Activated CD8-positive, alpha-beta T cell treated with anti-CD3 and anti-CD28 coated beads, Interleukin-2, amount 10 ng/mL, durations not matched to agents 7 days and 5 days (primary cell): ENCODE results near the gene HOXD1. TPM values are rescaled to one million over a fixed set of nuclear protein-coding genes. Genes with fewer than 3 reads are reported as not detected.

Experiments
- ATAC-seq: fragments of 150-1000 bp; cut with Tn5 transposase; one replicate; pipeline ENCODE4 v1.10.0; 2021; ENCODE audit warnings: moderate library complexity
- CTCF ChIA-PET: fragments of 350-600 bp; sonication (Branson Sonifier 250); formaldehyde crosslinking; loops from one replicate; lab custom pipeline; 2021; ENCODE audit warnings: antibody characterized with exemption; lab: Charles Lee
- POLR2A ChIA-PET: fragments of 350-600 bp; sonication (Branson Sonifier 250); formaldehyde crosslinking; loops from one replicate; lab custom pipeline; 2021; ENCODE audit warnings: antibody characterized with exemption; lab: Charles Lee
- DNase-seq: peaks from one replicate; pipeline ENCODE4 v3.0.0-alpha.2; 2020
- H3K27ac Mint-ChIP-seq: one replicate; pipeline ENCODE4 v1.8.0; 2021; ENCODE audit warnings: mild to moderate bottlenecking, mixed read lengths
- H3K27me3 Mint-ChIP-seq: one replicate; pipeline ENCODE4 v1.8.0; 2021; ENCODE audit warnings: low read depth, mixed read lengths
- H3K36me3 Mint-ChIP-seq: one replicate; pipeline ENCODE4 v1.8.0; 2021; ENCODE audit warnings: low read depth, mixed read lengths
- H3K4me1 Mint-ChIP-seq: one replicate; pipeline ENCODE4 v1.8.0; 2021; ENCODE audit warnings: low read depth, mixed read lengths
- H3K4me3 Mint-ChIP-seq: one replicate; pipeline ENCODE4 v1.8.0; 2021; ENCODE audit warnings: mild to moderate bottlenecking, mixed read lengths
- H3K9me3 Mint-ChIP-seq: one replicate; pipeline ENCODE4 v1.8.0; 2022; ENCODE audit warnings: mixed read lengths; ENCODE audit not compliant: insufficient read depth
- total RNA-seq, 2 experiments: library from RNA; stranded (reverse); gene quantifications; one replicate each; pipeline ENCODE4 v1.2.3, GENCODE V29; 2021

The HOXD1 gene
- total RNA-seq, 2 experiments from 2014 or later = not detected

- Mint-ChIP-seq H3K4me1 (no peaks in the 10 kb centered on the region), H3K4me3 (no peak overlapping the region), H3K36me3 (no peaks in the 10 kb centered on the region), H3K27ac (no peak overlapping the region), H3K27me3 (peaks cover 36% of the 10 kb centered on the region), H3K9me3 (no peaks in the 10 kb centered on the region)
- no peak for ATAC-seq
- ChIA-PET CTCF (interaction anchor here (1.7 kb wide), 1 partner anchor 254 kb away, joined by 4 read pairs; no protein-coding TSS in a partner anchor), POLR2A (no interaction called here)
- DNase-seq = no peak
Measured at GRCh38 chr2:176200971-176201370, 12.5 kb downstream of the HOXD1 start.

DNA sequence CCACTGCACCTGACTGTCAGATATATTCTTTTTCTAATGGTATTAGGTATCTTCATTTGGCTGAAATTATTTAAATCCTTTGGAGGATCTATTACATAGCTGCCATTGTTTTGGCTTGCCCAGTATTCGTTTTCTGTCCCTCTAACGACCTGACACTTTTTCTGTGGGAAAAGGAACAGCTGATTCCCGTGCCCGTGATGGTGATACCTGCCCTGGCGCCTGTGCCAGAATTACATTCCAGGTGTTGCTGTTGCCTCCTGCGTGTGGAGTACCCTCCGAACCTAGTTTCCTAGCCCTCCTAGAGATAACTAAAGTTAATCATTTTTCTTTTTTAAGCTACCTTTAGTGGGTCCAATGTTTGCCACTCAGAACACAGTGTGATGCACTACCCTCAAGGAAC is 14.0 kb downstream of the HOXD1 start:
- Mint-ChIP-seq H3K27me3 (peaks cover 30% of the 10 kb centered on the region), H3K4me1 (no peaks in the 10 kb centered on the region), H3K36me3 (no peaks in the 10 kb centered on the region), H3K4me3 (no peak overlapping the region), H3K9me3 (no peaks in the 10 kb centered on the region), H3K27ac (no peak overlapping the region)
- POLR2A ChIA-PET = no interaction called here
- ATAC-seq (no peak), DNase-seq (no peak)
- CTCF ChIA-PET = no interaction called here

DNA sequence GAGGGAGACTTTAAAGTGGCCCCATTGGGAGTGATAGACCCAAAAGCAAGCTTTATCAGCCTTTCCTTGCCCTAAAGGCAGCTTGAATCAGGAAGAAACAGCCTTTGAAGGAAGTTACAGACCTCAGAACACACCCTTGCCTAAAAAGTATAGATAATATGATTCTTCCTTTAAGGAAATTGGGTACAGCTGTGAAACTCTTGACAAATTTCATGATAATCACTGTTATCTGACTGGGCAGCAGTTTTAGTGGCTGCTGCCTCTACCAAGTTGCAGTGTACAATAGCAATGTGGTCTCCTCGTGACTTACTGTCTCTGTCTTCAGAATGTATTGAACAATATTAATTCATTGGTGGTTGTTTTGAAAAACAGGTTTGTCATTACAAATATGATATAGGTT is 16.7 kb downstream of the HOXD1 start:
- ATAC-seq = no peak
- ChIA-PET CTCF (no interaction called here), POLR2A (no interaction called here)
- no peaks in the 10 kb centered on the region for H3K36me3 Mint-ChIP-seq
- no peaks in the 10 kb centered on the region for H3K4me1 Mint-ChIP-seq
- H3K4me3 Mint-ChIP-seq = no peak overlapping the region
- peaks cover 24% of the 10 kb centered on the region for H3K27me3 Mint-ChIP-seq
- H3K27ac Mint-ChIP-seq = no peak overlapping the region
- DNase-seq = no peak
- no peaks in the 10 kb centered on the region for H3K9me3 Mint-ChIP-seq

DNA sequence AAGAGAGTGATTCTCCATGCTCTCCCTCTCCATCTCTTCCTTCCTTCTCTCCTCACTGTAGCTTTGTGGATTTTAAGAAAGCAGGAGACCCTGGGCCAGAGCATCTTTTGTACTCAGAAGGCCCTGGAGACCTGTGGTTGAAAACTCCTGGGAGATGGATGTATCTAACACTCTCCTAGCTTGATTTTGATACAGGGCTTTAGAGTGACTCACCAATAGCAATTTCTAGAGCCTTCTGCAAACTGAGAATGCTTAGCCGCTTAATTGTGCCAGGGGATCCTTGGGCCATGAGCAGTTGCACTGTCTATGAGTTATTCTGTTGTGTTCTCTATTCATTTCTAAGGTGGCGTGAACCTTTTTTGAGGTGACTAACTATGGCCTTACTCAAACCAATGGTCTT is 17.7 kb downstream of the HOXD1 start:
- ChIA-PET POLR2A (no interaction called here), CTCF (no interaction called here)
- Mint-ChIP-seq H3K27me3 (peaks cover 20% of the 10 kb centered on the region), H3K4me1 (no peaks in the 10 kb centered on the region), H3K9me3 (no peaks in the 10 kb centered on the region), H3K36me3 (no peaks in the 10 kb centered on the region), H3K4me3 (no peak overlapping the region), H3K27ac (no peak overlapping the region)
- no peak for DNase-seq
- no peak for ATAC-seq

- Mint-ChIP-seq H3K4me1 (no peaks in the 10 kb centered on the region), H3K4me3 (no peak overlapping the region), H3K27ac (no peak overlapping the region), H3K36me3 (no peaks in the 10 kb centered on the region), H3K9me3 (no peaks in the 10 kb centered on the region), H3K27me3 (peaks cover 19% of the 10 kb centered on the region)
- DNase-seq (no peak), ATAC-seq (no peak)
- POLR2A ChIA-PET = no interaction called here
- CTCF ChIA-PET = no interaction called here
Measured at GRCh38 chr2:176206682-176207081, 18.2 kb downstream of the HOXD1 start.

- ATAC-seq (no peak), DNase-seq (no peak)
- peaks cover 8% of the 10 kb centered on the region for H3K27me3 Mint-ChIP-seq
- no peak overlapping the region for H3K4me3 Mint-ChIP-seq
- H3K36me3 Mint-ChIP-seq = no peaks in the 10 kb centered on the region
- no peak overlapping the region for H3K27ac Mint-ChIP-seq
- ChIA-PET POLR2A (no interaction called here), CTCF (interaction anchor here (0.9 kb wide), 1 partner anchor 9 kb away, joined by 4 read pairs; no protein-coding TSS in a partner anchor)
- H3K9me3 Mint-ChIP-seq = no peaks in the 10 kb centered on the region
- no peaks in the 10 kb centered on the region for H3K4me1 Mint-ChIP-seq
Measured at GRCh38 chr2:176211110-176211509, 22.6 kb downstream of the HOXD1 start.

DNA sequence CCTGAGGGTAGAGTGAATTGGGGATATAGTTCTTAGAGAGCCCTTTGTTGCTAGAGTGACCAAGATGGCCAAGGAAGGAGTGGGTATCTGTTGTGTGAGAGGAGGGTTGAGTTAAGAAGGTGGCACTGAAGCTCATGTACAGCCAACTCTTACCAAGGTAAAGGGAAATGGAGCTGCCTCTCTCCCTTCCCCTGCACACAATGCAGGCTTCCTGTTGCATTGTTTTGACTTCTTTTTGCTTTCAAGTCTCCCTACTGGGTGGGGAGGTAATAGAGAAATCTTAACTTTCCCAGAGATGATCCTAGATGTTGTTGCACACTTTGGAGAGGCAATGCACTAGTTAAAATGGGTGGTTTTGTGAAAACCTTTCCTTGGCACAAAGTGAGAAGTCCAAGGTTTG is 23.8 kb downstream of the HOXD1 start:
- ATAC-seq (no peak), DNase-seq (no peak)
- H3K4me3 Mint-ChIP-seq = no peak overlapping the region
- H3K27ac Mint-ChIP-seq = no peak overlapping the region
- POLR2A ChIA-PET = no interaction called here
- H3K9me3 Mint-ChIP-seq = no peaks in the 10 kb centered on the region
- no peaks in the 10 kb centered on the region for H3K36me3 Mint-ChIP-seq
- CTCF ChIA-PET = interaction anchor here (1.0 kb wide), 1 partner anchor 342 kb away, joined by 3 read pairs; no protein-coding TSS in a partner anchor
- peaks cover 8% of the 10 kb centered on the region for H3K27me3 Mint-ChIP-seq
- no peaks in the 10 kb centered on the region for H3K4me1 Mint-ChIP-seq

GRCh38 chr2:176213406-176213805 is 24.9 kb downstream of the HOXD1 start:
- H3K27me3 Mint-ChIP-seq = peaks cover 8% of the 10 kb centered on the region
- no peaks in the 10 kb centered on the region for H3K4me1 Mint-ChIP-seq
- no peaks in the 10 kb centered on the region for H3K36me3 Mint-ChIP-seq
- DNase-seq (no peak), ATAC-seq (no peak)
- CTCF ChIA-PET = no interaction called here
- no peak overlapping the region for H3K27ac Mint-ChIP-seq
- no peaks in the 10 kb centered on the region for H3K9me3 Mint-ChIP-seq
- POLR2A ChIA-PET = no interaction called here
- no peak overlapping the region for H3K4me3 Mint-ChIP-seq

- no peak overlapping the region for H3K4me3 Mint-ChIP-seq
- no peaks in the 10 kb centered on the region for H3K36me3 Mint-ChIP-seq
- H3K27ac Mint-ChIP-seq = no peak overlapping the region
- POLR2A ChIA-PET = no interaction called here
- CTCF ChIA-PET = no interaction called here
- H3K4me1 Mint-ChIP-seq = no peaks in the 10 kb centered on the region
- DNase-seq = no peak
- H3K9me3 Mint-ChIP-seq = no peaks in the 10 kb centered on the region
- peaks cover 26% of the 10 kb centered on the region for H3K27me3 Mint-ChIP-seq
- no peak for ATAC-seq
Measured at GRCh38 chr2:176227874-176228273, 39.4 kb downstream of the HOXD1 start.

DNA sequence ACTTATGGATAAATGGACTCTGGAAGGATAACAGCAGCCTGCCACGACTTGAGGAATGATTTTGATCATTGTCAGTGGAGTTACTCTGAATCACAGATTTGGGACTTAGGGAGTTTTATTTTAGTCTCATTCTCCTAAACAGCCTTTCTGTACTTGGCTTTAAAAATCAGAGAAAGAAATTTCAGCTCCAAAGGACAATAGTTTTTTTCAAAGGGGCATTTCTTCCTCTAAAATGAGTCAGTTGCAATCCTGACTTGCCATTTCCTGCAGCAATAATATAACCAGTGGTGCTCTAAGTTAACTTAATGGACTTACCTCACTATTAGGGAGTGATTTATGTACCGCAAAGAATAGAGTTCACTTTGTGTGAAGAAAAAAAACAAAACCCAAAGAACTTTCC is 45.7 kb downstream of the HOXD1 start:
- Mint-ChIP-seq H3K27ac (no peak overlapping the region), H3K27me3 (peaks cover 30% of the 10 kb centered on the region), H3K9me3 (no peaks in the 10 kb centered on the region), H3K4me3 (no peak overlapping the region), H3K4me1 (no peaks in the 10 kb centered on the region), H3K36me3 (no peaks in the 10 kb centered on the region)
- ATAC-seq (no peak), DNase-seq (no peak)
- ChIA-PET POLR2A (no interaction called here), CTCF (no interaction called here)

DNA sequence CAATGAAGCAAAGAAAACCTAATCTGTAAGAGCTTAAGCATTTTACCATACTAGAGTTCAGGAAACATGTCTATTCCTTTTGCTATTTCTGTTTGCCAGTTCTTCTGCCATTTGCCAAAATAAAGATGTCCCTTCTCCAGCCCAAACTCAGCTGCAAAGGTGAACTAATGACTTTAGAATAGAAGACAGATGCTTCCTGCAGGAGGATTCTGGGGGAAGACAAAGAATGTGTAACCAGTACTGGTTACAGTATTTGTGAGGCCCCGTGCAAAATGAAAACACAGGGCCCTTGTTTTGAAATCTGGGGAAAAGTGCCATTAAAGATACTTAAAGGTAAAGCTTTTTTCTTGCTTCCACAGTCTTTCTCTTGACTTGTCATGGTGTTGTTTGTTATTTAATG is 46.5 kb downstream of the HOXD1 start:
- POLR2A ChIA-PET = interaction anchor here (0.6 kb wide), 1 partner anchor 1424 kb away, joined by 3 read pairs; no protein-coding TSS in a partner anchor
- no peaks in the 10 kb centered on the region for H3K4me1 Mint-ChIP-seq
- ATAC-seq (no peak), DNase-seq (no peak)
- peaks cover 35% of the 10 kb centered on the region for H3K27me3 Mint-ChIP-seq
- CTCF ChIA-PET = no interaction called here
- H3K36me3 Mint-ChIP-seq = no peaks in the 10 kb centered on the region
- H3K4me3 Mint-ChIP-seq = no peak overlapping the region
- no peaks in the 10 kb centered on the region for H3K9me3 Mint-ChIP-seq
- no peak overlapping the region for H3K27ac Mint-ChIP-seq

DNA sequence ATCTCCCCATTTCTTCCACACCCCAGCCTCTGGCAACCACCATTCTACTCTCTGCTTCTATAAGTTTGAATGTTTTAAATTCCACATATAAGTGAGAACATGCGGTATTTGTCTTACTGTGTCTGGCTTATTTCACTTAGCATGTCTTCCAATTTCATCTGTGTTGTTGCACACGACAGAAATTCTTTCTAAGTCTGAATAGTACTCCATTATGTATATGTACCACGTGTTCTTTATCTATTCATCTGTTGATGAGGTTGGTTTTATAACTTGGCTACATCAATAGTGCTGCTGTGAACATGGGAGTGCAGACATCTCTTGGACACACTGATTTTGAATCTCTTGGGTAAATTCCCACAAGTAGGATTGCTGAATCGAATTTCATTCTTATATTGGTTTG is 49.0 kb downstream of the HOXD1 start:
- peaks cover 29% of the 10 kb centered on the region for H3K27me3 Mint-ChIP-seq
- ATAC-seq = no peak
- CTCF ChIA-PET = no interaction called here
- H3K27ac Mint-ChIP-seq = no peak overlapping the region
- no peak for DNase-seq
- no peak overlapping the region for H3K4me3 Mint-ChIP-seq
- H3K36me3 Mint-ChIP-seq = no peaks in the 10 kb centered on the region
- no peaks in the 10 kb centered on the region for H3K4me1 Mint-ChIP-seq
- POLR2A ChIA-PET = no interaction called here
- no peaks in the 10 kb centered on the region for H3K9me3 Mint-ChIP-seq

DNA sequence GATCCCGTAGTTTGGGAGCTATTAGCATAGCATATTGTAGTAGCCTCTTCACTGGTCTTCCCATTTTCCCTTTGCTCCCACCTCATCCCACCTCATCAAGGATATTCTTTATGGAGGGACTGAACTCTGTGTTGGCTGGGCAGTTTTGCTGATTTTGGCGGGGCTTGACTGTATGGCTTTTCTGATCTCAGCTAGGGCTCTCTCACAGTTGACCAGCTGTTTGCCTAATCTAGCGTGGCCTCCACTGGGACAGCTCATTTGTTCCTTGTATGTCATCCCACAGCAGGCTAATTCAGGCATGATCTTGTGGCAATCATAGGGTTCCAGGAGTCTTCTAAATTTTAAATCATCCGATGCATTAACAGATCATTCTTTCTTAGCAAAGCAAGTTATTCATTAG is 50.6 kb downstream of the HOXD1 start:
- DNase-seq (no peak), ATAC-seq (no peak)
- Mint-ChIP-seq H3K27ac (no peak overlapping the region), H3K4me3 (no peak overlapping the region), H3K4me1 (no peaks in the 10 kb centered on the region), H3K36me3 (no peaks in the 10 kb centered on the region), H3K27me3 (peaks cover 23% of the 10 kb centered on the region), H3K9me3 (no peaks in the 10 kb centered on the region)
- POLR2A ChIA-PET = no interaction called here
- CTCF ChIA-PET = no interaction called here
